ENCODE data around the gene COL4A2.
"Not testable (repeated sequence)": the region's sequence is repeated elsewhere in the genome, so short reads cannot be mapped to it uniquely, and the experiment has no call there.

Gene COL4A2

DNA sequence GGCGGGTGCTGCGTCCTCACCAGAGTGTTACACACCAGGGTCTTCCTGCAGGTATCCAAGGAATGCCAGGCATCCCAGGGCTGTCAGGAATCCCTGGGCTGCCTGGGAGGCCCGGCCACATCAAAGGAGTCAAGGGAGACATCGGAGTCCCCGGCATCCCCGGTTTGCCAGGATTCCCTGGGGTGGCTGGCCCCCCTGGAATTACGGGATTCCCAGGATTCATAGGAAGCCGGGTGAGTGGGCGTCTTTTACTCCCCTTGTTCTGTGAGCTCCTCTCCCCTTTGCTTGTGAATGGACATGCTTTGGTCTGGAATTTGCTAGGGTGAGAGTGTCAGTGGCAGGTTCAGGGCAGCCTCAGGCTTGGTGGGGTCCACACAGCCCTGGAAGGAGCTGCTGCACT lies 178.5 kb downstream of the COL4A2 start:
- no peak overlapping the region for H3K4me3 ChIP-seq (ENCODE audit: low read depth, low read length)
- no peaks in the 10 kb centered on the region for H3K27me3 ChIP-seq (ENCODE audit: insufficient read depth, low read length)
- peaks cover 8% of the 10 kb centered on the region; the same call in 1 of the 2 replicates for H3K36me3 ChIP-seq (ENCODE audit: insufficient read depth, low read length)

GRCh38 chr13:110486061-110486715 lies 179.1 kb downstream of the COL4A2 start:
- Histone ChIP-seq H3K4me3 (ENCODE audit: low read depth, low read length) (no peak overlapping the region), H3K79me2 (ENCODE audit: control insufficient read depth, insufficient read depth, low read length, unreplicated experiment) (no peaks in the 10 kb centered on the region), H3K36me3 (ENCODE audit: insufficient read depth, low read length) (peaks cover 8% of the 10 kb centered on the region; the same call in 1 of the 2 replicates), H3K27ac (ENCODE audit: low read depth, low read length) (no peak overlapping the region), H3K27me3 (ENCODE audit: insufficient read depth, low read length) (no peaks in the 10 kb centered on the region), H3K4me1 (ENCODE audit: control insufficient read depth, insufficient read depth, low read length, unreplicated experiment) (peaks cover 7% of the 10 kb centered on the region), H2AFZ (ENCODE audit: low read length, unreplicated experiment) (no peak overlapping the region)

More for the DNA sequence above, 178.5 kb downstream of the COL4A2 start:
- H3K79me2 ChIP-seq (ENCODE audit: control insufficient read depth, insufficient read depth, low read length, unreplicated experiment) = no peaks in the 10 kb centered on the region
- H3K27ac ChIP-seq (ENCODE audit: low read depth, low read length) = no peak overlapping the region
- peaks cover 7% of the 10 kb centered on the region for H3K4me1 ChIP-seq (ENCODE audit: control insufficient read depth, insufficient read depth, low read length, unreplicated experiment)
- H2AFZ ChIP-seq (ENCODE audit: low read length, unreplicated experiment) = no peak overlapping the region

GRCh38 chr13:110486880-110487279 lies 179.8 kb downstream of the COL4A2 start:
- not testable (repeated sequence) for H3K4me1 ChIP-seq (ENCODE audit: control insufficient read depth, insufficient read depth, low read length, unreplicated experiment); H2AFZ ChIP-seq (ENCODE audit: low read length, unreplicated experiment); H3K27me3 ChIP-seq (ENCODE audit: insufficient read depth, low read length); H3K4me3 ChIP-seq (ENCODE audit: low read depth, low read length); H3K27ac ChIP-seq (ENCODE audit: low read depth, low read length); H3K36me3 ChIP-seq (ENCODE audit: insufficient read depth, low read length); H3K79me2 ChIP-seq (ENCODE audit: control insufficient read depth, insufficient read depth, low read length, unreplicated experiment)

DNA sequence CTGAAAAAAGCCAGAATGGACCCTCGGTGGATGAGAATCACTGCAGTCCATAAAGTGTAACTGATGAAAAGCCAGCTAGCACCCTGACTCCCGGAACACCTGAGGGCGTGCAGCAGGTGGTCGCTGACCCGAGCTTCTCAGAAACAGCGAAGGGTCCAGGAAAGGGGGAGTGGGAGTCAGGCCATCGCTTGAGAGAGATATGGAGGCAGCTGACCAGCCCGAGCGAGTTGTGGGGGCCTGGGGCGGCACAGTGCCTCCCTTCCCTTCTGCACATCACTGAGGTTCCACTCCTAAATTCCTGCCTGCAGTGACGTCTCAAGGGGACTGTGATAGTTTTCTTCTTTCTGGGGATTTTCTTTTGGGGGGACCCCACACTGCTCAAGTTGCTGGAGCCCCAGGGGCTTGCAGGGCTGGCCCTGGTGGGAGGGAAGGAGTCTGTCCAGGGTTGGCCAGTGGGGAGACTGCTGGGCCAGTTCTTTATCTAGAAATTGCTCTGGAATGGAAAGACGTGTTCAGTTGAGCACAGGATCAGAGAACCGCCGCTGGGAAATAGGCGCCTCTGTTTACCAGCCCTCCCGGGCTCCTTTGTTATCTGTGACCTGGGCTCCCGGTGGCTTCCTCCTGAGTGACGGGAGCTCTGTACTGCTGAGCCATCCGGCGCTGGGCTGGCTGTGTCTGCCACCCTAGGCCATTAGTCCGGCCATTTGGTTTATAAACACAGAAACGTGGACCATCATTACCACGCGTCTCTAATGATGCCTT lies 183.1 kb downstream of the COL4A2 start:
- Histone ChIP-seq H2AFZ (ENCODE audit: low read length, unreplicated experiment) (no peak overlapping the region), H3K4me3 (ENCODE audit: low read depth, low read length) (no peak overlapping the region), H3K4me1 (ENCODE audit: control insufficient read depth, insufficient read depth, low read length, unreplicated experiment) (peaks cover 7% of the 10 kb centered on the region), H3K36me3 (ENCODE audit: insufficient read depth, low read length) (peaks cover 10% of the 10 kb centered on the region; the same call in 1 of the 2 replicates), H3K79me2 (ENCODE audit: control insufficient read depth, insufficient read depth, low read length, unreplicated experiment) (no peaks in the 10 kb centered on the region), H3K27ac (ENCODE audit: low read depth, low read length) (no peak overlapping the region), H3K27me3 (ENCODE audit: insufficient read depth, low read length) (no peaks in the 10 kb centered on the region)

GRCh38 chr13:110491869-110492678 lies 185.0 kb downstream of the COL4A2 start:
- peaks cover 29% of the 10 kb centered on the region for H3K36me3 ChIP-seq (ENCODE audit: insufficient read depth, low read length)
- H3K27ac ChIP-seq (ENCODE audit: low read depth, low read length) = no peak overlapping the region
- H3K4me1 ChIP-seq (ENCODE audit: control insufficient read depth, insufficient read depth, low read length, unreplicated experiment) = no peaks in the 10 kb centered on the region
- H3K4me3 ChIP-seq (ENCODE audit: low read depth, low read length) = no peak overlapping the region
- H3K27me3 ChIP-seq (ENCODE audit: insufficient read depth, low read length) = no peaks in the 10 kb centered on the region
- no peak overlapping the region for H2AFZ ChIP-seq (ENCODE audit: low read length, unreplicated experiment)
- H3K79me2 ChIP-seq (ENCODE audit: control insufficient read depth, insufficient read depth, low read length, unreplicated experiment) = no peaks in the 10 kb centered on the region

DNA sequence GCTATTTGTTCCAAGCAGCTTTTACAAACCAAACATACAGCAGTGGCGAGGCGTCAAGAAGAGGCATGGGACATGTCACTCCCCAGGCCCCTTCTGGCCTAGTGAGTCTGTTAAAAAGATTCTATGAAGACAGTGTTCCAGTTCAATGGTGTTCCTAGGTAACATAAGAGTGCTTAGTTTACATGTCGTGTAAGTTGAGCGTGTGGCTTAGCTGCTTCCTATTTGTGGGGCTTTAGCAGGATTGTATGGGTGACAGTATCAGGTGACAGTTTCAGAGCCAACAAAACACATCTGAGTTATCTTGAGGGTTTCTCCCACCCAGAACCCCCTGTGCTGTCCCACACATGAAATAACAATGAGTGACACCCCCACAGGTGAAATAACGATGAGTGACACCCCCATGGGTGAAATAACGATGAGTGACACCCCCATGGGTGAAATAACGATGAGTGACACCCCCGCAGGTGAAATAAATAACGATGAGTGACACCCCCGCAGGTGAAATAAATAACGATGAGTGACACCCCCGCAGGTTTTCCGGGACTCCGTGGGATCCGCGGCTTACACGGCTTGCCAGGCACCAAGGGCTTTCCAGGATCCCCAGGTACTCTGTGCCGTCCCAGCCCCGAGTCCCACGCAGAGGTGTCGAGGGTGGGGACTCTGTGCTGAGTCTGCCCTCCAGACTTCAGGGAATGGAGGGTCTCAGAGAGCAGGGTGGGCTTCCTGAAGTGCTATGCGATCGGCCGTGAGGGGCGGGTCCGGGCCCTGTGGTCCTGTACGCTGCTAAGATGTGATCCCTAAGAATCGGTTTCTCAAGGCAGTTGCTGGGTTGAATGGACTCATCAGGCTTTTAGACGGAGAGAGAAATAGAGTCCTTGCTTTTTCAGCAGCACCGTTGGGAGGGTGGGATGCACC lies 185.9 kb downstream of the COL4A2 start:
- Histone ChIP-seq H3K4me1 (ENCODE audit: control insufficient read depth, insufficient read depth, low read length, unreplicated experiment) (no peaks in the 10 kb centered on the region), H3K27ac (ENCODE audit: low read depth, low read length) (no peak overlapping the region), H2AFZ (ENCODE audit: low read length, unreplicated experiment) (no peak overlapping the region), H3K27me3 (ENCODE audit: insufficient read depth, low read length) (no peaks in the 10 kb centered on the region), H3K36me3 (ENCODE audit: insufficient read depth, low read length) (peaks cover 31% of the 10 kb centered on the region), H3K4me3 (ENCODE audit: low read depth, low read length) (no peak overlapping the region), H3K79me2 (ENCODE audit: control insufficient read depth, insufficient read depth, low read length, unreplicated experiment) (no peaks in the 10 kb centered on the region)

DNA sequence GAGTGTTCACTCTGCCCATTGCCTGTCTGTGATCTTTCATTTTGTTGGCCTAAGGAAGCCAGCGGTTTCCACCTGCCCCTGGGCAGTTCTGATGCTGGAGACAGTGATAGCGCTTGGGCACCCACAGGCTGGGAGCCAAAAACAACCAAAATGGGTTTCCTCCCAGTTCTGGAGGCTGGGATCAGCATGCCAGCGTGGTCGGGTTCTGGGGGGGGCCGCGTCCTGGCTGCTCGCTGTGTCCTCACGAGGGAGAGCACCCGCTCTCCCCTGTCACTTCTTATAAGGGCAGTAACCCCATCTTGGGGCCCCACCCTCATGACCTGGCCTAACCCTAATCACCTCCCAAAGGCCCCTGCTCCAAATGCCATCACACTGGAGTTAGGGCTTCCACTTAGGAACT lies 186.5 kb downstream of the COL4A2 start:
- Histone ChIP-seq H2AFZ (ENCODE audit: low read length, unreplicated experiment) (no peak overlapping the region), H3K4me1 (ENCODE audit: control insufficient read depth, insufficient read depth, low read length, unreplicated experiment) (no peaks in the 10 kb centered on the region), H3K79me2 (ENCODE audit: control insufficient read depth, insufficient read depth, low read length, unreplicated experiment) (no peaks in the 10 kb centered on the region), H3K27ac (ENCODE audit: low read depth, low read length) (no peak overlapping the region), H3K36me3 (ENCODE audit: insufficient read depth, low read length) (peaks cover 36% of the 10 kb centered on the region), H3K27me3 (ENCODE audit: insufficient read depth, low read length) (no peaks in the 10 kb centered on the region), H3K4me3 (ENCODE audit: low read depth, low read length) (no peak overlapping the region)

DNA sequence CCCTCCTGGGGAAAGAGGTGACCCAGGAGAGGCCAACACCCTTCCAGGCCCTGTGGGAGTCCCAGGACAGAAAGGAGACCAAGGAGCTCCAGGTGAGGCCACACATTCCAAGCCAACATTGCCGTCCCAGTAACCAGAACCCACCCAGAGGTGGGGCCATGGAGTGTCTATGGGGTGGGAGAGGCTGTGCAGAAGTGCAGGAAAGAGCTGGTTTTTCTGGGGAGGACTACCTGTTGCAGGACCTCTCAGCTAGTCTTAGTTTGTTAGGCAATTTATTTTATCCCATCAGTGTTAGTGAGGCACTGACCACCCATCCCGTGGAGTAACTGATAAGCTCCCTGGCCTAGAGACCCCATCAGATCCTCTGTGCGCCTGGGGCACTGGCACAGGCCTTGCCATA lies 188.3 kb downstream of the COL4A2 start:
- H3K79me2 ChIP-seq (ENCODE audit: control insufficient read depth, insufficient read depth, low read length, unreplicated experiment) = no peaks in the 10 kb centered on the region
- H3K27me3 ChIP-seq (ENCODE audit: insufficient read depth, low read length) = no peaks in the 10 kb centered on the region
- peaks cover 52% of the 10 kb centered on the region for H3K36me3 ChIP-seq (ENCODE audit: insufficient read depth, low read length)
- H3K27ac ChIP-seq (ENCODE audit: low read depth, low read length) = no peak overlapping the region
- no peak overlapping the region for H3K4me3 ChIP-seq (ENCODE audit: low read depth, low read length)
- H3K4me1 ChIP-seq (ENCODE audit: control insufficient read depth, insufficient read depth, low read length, unreplicated experiment) = peaks cover 9% of the 10 kb centered on the region
- H2AFZ ChIP-seq (ENCODE audit: low read length, unreplicated experiment) = no peak overlapping the region

DNA sequence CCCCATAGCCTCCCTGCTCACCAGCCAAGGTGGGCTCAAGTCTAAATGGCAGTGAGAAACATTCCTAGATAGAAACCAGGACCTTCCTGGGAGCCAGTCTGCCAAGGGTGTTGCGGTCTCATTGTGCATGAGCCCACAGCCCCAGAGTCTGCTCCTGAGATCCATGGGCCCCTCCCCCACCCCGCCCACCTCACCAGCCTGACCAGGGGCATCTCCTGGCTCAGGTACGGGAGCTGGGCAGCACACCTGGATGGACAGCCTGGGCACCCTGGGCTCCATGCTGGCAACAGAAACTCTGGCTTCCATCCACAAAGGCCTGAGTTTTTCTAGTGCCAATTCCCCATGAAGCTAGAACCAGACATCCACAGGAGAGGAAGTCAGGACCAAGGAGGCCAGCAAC lies 188.8 kb downstream of the COL4A2 start:
- no peak overlapping the region for H2AFZ ChIP-seq (ENCODE audit: low read length, unreplicated experiment)
- no peak overlapping the region for H3K4me3 ChIP-seq (ENCODE audit: low read depth, low read length)
- H3K36me3 ChIP-seq (ENCODE audit: insufficient read depth, low read length) = peaks cover 56% of the 10 kb centered on the region
- H3K27me3 ChIP-seq (ENCODE audit: insufficient read depth, low read length) = no peaks in the 10 kb centered on the region
- no peaks in the 10 kb centered on the region for H3K79me2 ChIP-seq (ENCODE audit: control insufficient read depth, insufficient read depth, low read length, unreplicated experiment)
- H3K27ac ChIP-seq (ENCODE audit: low read depth, low read length) = no peak overlapping the region
- peaks cover 9% of the 10 kb centered on the region for H3K4me1 ChIP-seq (ENCODE audit: control insufficient read depth, insufficient read depth, low read length, unreplicated experiment)

- Histone ChIP-seq H3K36me3 (ENCODE audit: insufficient read depth, low read length) (peaks cover 59% of the 10 kb centered on the region), H3K4me1 (ENCODE audit: control insufficient read depth, insufficient read depth, low read length, unreplicated experiment) (peaks cover 9% of the 10 kb centered on the region), H2AFZ (ENCODE audit: low read length, unreplicated experiment) (no peak overlapping the region), H3K4me3 (ENCODE audit: low read depth, low read length) (no peak overlapping the region), H3K27me3 (ENCODE audit: insufficient read depth, low read length) (no peaks in the 10 kb centered on the region), H3K79me2 (ENCODE audit: control insufficient read depth, insufficient read depth, low read length, unreplicated experiment) (no peaks in the 10 kb centered on the region), H3K27ac (ENCODE audit: low read depth, low read length) (no peak overlapping the region)
Observed at GRCh38 chr13:110496281-110496680, 189.2 kb downstream of the COL4A2 start.

Data from ACC112 (cell line).